CD4-positive, alpha-beta T cell treated with Interferon alpha-2 for 1 hour (primary cell): ENCODE data around the gene TCF7L2.
A peak's percentile ranks its signal among the peaks of the same experiment; 100 is the strongest.

Experiments
- DNase-seq, 2 donors: peaks; one replicate each; pipeline ENCODE4 v3.0.0-alpha.2; 2020 to 2022

TCF7L2 gene

DNA sequence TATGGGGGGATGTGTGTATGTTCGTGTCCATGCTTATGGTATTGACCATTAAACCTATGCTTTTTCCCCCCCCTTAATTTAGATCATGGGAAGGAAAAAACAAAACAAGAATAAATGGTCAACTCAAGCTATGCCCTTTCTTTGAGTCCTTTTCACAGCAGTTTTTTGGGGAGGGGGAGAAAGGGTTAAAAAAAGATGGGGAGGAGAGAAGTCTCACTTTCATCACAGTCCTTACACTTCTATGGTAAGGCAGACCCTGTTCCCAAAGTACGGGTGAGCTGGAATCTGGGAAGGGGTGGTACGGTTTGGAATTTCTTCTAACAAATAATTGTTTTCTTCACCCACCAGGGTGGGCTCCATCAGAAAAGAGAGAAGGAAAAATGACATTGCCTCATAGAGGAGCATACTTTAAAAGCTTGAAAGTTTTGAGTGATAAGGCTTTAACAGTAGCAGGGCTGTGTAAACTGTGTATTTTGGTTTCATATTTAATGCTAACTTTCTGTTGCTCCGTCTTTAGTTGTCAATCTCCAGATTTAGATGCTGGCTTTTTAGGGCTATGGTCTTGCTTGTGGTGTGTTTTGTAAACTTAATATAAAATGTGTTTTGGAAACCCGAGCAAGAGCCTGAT, 180.1 kb downstream of the TCF7L2 start:
- no peak for DNase-seq

- no peak for DNase-seq
Observed at GRCh38 chr10:113131613-113132261, 181.7 kb downstream of the TCF7L2 start.

DNA sequence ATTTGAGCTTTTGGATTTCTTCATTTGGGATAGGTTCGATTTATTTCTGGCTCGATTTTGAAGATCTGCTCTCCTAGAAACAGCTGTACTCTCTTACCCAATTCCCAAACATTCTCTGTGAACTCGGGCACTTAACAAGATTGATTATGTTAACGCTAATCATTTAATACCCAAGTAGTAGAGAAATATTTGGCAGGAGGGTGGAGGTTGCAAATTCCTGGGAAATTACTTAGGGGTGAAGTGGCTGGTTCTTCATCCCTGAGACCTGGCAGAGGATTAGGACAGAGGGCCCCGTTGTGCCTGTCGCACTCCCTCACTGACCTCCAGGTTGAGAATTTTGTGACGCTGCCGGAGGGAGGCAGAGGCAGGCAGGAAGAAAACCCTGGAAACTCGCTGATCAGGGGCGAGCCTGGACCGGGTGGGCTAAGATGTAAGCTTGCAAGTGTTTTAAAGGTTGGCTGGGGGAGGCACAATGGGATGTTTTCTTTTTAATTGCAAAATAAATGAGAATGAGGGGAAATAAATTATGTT, 182.6 kb downstream of the TCF7L2 start:
- DNase-seq = no peak

DNA sequence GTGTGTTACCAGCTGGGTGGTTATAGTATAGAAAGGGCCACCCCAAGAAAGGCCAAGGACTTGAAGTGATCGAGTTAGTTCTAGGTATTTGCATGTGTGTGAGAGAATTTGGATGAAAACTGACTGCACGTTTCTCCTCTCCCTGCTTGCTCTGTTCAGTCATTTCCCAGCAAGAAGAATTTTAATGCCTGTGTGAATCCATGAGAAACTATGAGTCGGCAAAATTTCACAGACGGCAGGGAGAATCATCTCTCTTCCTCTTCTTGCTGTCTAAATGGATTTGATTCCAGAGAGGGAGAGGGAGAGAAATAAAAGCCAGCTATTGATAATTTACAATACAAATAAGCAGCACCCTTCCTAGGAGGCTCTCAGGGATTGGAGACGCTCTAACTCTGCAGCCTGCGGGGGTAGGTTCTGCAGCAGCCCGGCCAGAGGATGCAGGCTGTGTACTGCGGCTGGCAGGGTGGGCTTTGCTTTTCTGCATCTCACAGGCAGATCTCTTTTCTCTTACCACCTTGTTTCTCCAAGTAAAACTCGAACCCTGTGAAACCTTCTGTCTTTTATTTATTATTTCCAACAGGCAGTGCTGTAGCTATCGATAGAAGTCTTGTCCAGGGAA, 183.6 kb downstream of the TCF7L2 start:
- DNase-seq = no peak

DNA sequence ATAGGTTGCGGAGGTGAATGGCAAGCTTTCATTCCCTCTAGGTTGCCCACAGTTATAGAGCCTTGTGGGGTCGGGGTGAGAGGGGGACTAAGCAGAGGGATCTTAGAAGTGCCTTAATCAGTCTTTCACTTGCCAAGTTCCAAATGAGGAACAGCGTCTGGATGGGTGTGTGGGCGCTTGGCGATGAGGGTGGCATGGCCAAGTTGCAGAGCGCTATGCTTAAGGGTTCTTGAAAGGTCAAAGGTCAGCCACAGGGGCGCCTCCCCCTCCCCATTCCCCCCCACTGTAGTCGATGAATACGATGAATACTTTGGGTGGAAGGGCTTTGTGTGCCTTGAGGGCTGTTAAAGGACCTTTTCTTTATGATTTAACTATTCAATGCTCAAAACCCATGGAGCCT, 185.0 kb downstream of the TCF7L2 start:
- DNase-seq = no peak

- no peak for DNase-seq
Observed at GRCh38 chr10:113137941-113138685, 188.1 kb downstream of the TCF7L2 start.

DNA sequence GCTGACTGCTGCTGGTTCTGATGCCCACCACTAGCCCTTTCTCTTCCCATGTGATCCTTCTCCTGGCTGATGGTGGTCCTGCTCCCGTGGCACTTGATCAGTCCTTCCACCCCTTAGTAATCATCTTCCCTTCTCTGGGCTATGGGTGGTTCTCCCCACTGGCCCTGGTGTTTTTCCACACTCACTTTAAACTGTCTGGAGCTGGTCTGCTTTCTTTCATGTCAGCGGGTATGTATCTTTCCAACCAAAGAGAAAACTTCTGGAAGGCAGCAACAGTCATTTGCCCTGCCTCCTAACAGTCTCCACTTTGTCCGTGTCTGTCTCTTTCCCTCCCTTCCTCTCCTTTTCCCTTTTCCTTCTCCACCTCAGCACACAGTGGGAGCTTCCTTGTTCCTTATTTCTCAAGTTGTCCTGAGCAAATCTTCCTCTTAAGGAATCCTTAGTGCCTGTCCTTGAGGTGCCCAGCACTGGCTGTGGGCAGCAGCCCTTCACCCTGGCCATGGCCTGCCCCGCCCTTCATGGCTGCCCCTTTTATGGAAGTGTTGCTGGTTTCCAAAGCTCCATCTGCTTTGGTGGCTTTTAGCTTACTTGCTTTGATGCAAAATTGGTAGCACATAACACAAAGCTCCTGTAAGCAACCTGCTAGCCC, 189.0 kb downstream of the TCF7L2 start:
- no peak for DNase-seq

- DNase-seq = no peak
Observed at GRCh38 chr10:113139699-113140098, 189.7 kb downstream of the TCF7L2 start.

DNA sequence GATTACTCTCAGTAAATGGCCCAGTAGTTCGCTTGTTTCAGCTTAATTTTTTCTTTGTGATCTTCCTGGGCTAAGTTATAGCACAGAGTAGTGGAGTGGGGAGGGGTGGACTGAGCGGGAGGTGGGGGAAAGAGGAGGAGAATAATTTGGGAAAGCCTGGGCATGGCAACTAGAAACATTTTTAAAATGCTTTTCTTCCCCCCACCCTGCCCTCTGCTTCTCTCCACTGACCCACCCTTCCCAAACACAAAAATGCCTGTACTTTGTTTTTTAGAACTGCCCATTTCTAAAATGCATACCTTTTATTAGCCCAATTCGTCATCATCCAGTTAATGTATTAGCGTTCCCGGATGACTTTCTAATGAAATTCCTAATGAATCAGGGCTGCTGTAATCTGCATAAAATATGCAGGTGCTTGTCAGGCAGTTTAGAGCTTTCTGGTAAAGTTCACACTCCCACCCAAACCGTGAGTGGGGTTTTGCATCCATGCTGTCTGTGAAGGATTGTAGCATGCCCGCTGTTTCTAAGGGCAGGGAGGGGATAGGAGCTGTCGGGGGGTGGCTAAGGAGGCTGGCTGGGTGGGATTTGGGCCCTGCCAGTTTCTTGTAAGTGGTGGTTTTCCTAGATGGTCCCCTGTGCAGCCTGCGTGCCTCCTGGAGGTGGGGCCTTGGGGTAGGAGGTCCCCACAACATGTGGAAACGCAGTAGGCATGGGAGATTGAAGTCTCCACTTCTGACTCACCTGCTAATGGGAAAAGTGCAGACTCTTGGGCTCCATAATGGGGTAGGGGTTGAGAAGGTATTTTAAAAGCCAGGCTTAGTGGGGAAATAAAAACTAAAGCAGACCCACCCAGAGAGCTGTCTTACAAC, 190.3 kb downstream of the TCF7L2 start:
- no peak for DNase-seq

- no peak for DNase-seq
Observed at GRCh38 chr10:113142601-113143362, 192.7 kb downstream of the TCF7L2 start.

DNA sequence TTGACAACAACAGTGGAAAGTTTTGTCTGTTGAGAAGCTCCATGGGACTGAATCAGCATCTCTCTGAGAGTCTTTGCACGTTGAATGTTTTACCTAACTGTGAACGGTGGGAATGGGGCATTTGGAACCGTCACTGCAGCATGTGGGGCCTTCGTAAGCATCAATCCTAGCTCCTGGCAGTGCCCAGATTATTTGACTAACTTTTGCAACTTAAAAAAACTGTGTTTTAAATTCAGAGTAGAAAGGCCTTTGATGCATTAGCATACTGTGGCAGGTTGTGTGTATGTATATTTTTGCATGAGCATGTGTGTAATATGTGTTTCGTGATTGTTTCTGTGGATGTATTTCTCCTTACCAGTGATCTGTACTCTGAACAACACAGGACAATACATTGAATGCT, 194.5 kb downstream of the TCF7L2 start:
- DNase-seq = no peak

- DNase-seq = no peak
Observed at GRCh38 chr10:113148071-113148825, 198.2 kb downstream of the TCF7L2 start.

DNA sequence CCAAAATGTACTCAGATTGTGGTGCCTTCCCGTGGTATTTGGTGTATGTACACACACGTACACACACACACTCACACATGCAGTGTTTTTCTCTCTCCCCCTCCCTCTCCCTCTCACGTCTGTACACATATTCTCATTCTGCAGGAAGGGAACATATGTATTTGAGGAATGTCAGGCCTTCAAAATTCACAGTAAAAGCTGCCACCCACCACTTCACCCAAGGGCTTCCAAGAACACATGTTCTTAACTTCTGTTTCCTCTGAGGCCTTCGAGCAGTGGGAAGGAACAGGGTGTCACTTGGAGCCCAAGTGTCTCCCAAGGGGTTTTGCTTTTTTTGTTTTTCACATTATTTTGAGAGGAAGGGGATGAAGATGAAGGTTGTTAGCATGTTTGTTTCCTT, 198.9 kb downstream of the TCF7L2 start:
- DNase-seq = no peak

GRCh38 chr10:113149626-113150025, 199.6 kb downstream of the TCF7L2 start:
- no peak for DNase-seq

DNA sequence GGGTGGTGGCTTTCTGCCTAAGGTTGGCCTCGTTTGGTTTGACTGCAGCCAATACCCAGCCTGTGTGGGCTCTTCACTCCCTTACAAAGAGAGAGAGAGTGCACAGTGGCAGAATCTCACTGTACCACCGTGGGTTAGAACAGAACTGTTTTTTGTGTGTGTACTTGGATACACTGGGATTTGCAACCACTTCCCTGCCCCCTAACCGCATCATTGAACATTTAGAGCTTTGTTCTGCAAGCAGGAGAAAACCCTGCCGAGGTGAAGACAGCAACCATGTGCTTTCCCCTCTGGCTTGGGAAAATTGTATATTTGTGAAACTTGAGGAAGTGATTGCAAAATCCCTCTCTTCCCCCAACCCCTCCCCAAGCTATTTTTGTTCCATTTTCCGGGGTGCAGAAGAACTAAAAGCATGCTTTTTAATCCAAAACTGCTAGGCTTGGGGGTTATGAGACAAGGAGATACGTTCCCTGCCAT, 201.2 kb downstream of the TCF7L2 start:
- no peak for DNase-seq

DNA sequence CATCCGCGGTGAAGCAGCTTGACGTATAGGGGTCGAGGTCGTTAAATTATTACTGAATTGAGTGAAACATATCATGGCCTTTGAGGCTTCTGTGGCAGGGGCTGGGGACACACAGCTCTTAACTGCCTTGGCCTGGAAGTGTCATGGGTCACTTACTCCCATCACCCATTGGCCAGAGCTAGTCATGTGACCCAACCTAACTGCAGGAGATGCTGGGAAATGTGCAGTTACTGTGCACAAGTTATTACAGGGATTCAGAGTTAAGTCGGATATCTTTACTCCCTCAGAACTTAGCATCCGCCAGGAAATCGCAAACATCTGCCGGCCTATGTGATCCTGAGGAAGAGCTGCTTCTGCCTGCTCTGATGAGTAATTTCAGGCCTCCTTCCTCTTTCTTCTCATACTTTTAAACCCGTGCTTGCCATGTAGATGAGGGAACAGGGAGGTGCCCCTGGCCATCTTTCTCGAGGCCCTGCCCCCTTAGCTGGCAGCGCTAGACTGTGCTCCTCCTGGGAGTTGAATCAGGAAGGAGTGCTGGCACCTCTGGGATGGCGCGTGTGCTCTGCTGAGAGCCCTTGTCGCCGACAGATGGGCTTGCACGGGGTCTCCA, 203.6 kb downstream of the TCF7L2 start:
- DNase-seq = peak in 1 of 2 donors; percentile 26

DNA sequence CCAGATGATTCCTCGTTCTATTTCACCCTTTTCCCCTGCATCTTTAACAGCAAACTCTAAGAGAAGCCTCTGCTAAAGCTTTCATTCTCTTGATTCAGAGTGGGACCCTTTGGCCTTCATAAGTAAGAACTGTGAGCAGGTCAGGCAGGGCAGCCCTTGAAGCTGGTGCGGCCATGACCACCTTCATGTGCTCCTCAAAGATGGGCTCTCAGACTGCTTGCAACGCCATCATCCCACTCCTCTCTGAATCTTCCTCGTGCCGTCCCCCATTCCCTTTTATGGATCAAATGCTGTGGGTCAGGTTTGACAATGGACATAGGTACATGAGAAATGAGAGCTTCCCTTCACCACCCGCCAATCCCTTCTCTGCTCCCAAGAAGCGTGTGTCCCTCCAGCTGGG, 207.4 kb downstream of the TCF7L2 start:
- no peak for DNase-seq

DNA sequence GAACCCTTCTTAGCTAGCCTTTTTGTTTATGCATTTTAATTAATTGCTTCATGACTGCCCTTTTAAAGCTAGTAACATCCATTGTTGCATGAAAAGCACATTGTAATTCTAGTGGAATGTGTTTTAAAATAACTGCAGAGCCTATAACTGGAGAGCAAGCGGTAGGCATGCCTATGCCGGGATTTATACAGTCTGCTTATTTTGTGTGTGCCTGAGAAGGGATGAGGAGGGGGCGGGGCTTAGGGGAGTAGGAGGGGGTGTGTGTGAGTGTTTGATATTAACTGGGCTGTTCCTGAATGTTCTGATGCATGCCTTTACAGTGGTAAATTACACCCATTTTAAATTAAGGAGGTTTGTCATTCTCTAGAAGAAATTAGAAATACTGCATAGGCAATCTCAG, 208.1 kb downstream of the TCF7L2 start:
- no peak for DNase-seq

GRCh38 chr10:113159563-113159962, 209.5 kb downstream of the TCF7L2 start:
- DNase-seq = no peak

- no peak for DNase-seq
Observed at GRCh38 chr10:113160641-113161040, 210.6 kb downstream of the TCF7L2 start.
